Lung (tissue), 12 donors: Measurements from ENCODE around the gene ELF1. TPM values are rescaled to one million over a fixed set of nuclear protein-coding genes. Genes with fewer than 3 reads are reported as not detected.

Source experiments
- ATAC-seq: fragments of 200-7000 bp; cut with Tn5 transposase; one replicate; pipeline ENCODE4 v1.9.1; 2020; ENCODE audit warnings: moderate number of reproducible peaks; ENCODE audit not compliant: insufficient read depth, low FRiP score
- DNase-seq, 3 donors: peaks; one replicate each; pipeline ENCODE4 v3.0.0-alpha.2; 2013 to 2017
- H3K27ac ChIP-seq, 2 donors: one replicate each; pipeline ENCODE4 v1.5.1; 2013; ENCODE audit warnings: mild to moderate bottlenecking in 2 of 2, moderate library complexity in 2 of 2, control low read depth in 1 of 2, inconsistent platforms in 1 of 2, low read depth in 1 of 2, low read length in 1 of 2
- H3K27me3 ChIP-seq, 3 donors: one replicate each; pipeline ENCODE4 v1.5.1; 2013; ENCODE audit warnings: low read length in 2 of 3; ENCODE audit not compliant: control insufficient read depth in 3 of 3, insufficient read depth in 3 of 3
- H3K36me3 ChIP-seq, 4 donors: one replicate each; pipeline ENCODE4 v1.5.1; 2013; ENCODE audit warnings: low read length in 4 of 4, mild to moderate bottlenecking in 1 of 4, moderate library complexity in 1 of 4; ENCODE audit not compliant: control insufficient read depth in 4 of 4, insufficient read depth in 4 of 4
- H3K4me1 ChIP-seq, 5 donors: one replicate each; pipeline ENCODE4 v1.5.1; 2013; ENCODE audit warnings: low read length in 5 of 5, mild to moderate bottlenecking in 2 of 5, moderate library complexity in 1 of 5; ENCODE audit not compliant: control insufficient read depth in 5 of 5, insufficient read depth in 5 of 5
- H3K4me3 ChIP-seq: one replicate; pipeline ENCODE4 v1.5.1; 2013; ENCODE audit warnings: mild to moderate bottlenecking, control low read depth, moderate library complexity
- H3K9ac ChIP-seq, 2 donors: one replicate each; pipeline ENCODE4 v1.5.1; 2013; ENCODE audit warnings: low read length in 2 of 2, control low read depth in 1 of 2; ENCODE audit not compliant: insufficient read depth in 1 of 2
- H3K9me3 ChIP-seq, 4 donors: one replicate each; pipeline ENCODE4 v1.5.1; 2013; ENCODE audit warnings: low read length in 3 of 4, mild to moderate bottlenecking in 1 of 4, moderate library complexity in 1 of 4; ENCODE audit not compliant: control insufficient read depth in 4 of 4, insufficient read depth in 3 of 4
- WGBS, 2 donors: extraction: QIAGEN DNeasy Blood & Tissue Kit; methylation state at CpG; one replicate each; pipeline ENCODE4 v1.1.7; 2013; 5-methylcytosine and 5-hydroxymethylcytosine counted together
- polyA plus RNA-seq, 2 donors: library from polyadenylated mRNA; stranded (reverse); fragments of 200-250 nt; gene quantifications; one replicate each; pipeline ENCODE4 v1.2.1, GENCODE V29; 2013
- total RNA-seq, 2 donors: library from RNA; depleted of rRNA in 1 of 2; stranded (reverse); fragments of >200 nt in 1 of 2; gene quantifications; one replicate each; pipeline ENCODE4 v1.2.1, GENCODE V29; 2014 to 2021
- TF ChIP-seq, protein P1 (sequence below): IDR thresholded peaks from 2 replicates; pipeline ENCODE4 v1.5.1; 2012; ENCODE audit warnings: mild to moderate bottlenecking; ENCODE audit errors: control extremely low read depth, extremely low read depth
- donor health status: control.
- donor health status: control.
- donor health status: Bipolar disorder and iron deficiency.
- donor health status: healthy.
- donor health status: DM: yes; HTN: yes; CAD: no.

ELF1 gene
- total and polyA plus RNA-seq, 4 donors, result 10.8 to 107 (median 63.6) TPM

DNA sequence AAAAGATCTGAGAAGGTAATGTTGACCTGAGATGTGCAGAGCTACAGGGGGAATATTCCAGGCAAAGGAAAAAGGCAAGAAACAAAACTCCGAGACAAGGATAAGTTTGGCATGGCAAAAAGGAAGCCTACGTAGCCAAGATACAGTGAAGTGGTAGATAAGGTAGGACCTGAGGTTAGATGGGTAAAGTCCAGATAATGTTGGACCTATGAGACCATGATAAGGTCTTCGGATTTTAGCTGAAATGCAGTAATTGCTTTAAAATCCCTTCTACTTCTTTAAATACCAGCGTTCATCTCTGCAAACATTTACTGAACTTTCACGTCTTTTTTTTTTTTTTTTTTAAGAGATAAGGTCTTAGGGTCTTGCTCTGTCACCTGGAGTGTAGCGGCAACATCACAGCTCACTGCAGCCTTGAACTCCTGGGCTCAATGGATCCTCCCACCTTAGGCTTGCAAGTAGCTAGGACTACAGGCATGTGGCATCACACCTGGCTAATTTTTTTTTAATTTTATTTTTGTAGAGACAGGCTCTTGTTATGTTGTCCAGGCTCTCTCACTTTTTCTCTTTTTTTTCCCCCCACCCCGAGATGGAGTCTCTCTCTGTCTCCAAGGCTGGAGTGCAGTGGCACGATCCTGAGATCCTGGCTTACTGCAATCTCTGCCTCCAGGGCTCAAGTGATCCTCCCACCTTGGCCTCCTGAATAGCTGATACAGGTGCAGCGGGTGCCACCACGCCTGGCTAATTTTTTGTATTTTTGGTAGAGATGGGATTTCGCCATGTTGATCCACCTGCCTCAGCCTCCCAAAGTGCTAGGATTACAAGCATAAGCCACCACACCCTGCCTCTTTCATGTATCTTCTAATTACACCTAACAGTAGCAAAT is 38.0 kb upstream of the ELF1 start:
- no peak for ATAC-seq

DNA sequence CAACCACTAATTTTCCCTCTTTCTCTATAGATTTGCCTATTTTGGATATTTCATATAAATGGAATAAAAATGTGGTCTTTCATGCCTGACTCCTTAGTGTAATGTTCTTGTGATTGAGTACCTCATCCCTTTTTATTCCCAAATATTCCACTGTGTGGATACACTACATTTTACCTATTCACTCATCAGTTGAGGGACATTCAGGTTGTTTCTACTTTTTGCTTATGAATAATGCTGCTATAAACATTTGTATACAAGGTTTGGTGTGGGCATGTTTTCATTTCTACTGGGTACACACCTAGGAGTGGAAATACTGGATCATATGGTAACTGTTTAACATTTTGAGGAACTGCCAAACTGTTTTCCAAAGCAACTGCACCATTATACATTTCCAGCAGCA is 37.1 kb upstream of the ELF1 start:
- Histone ChIP-seq H3K9ac (peak overlapping the region in 1 of 2 donors; percentile 49), H3K36me3 (peaks cover 0 to 8% (median 1%) of the 10 kb centered on the region in 4 donors), H3K27ac (peak overlapping the region in 1 of 2 donors; percentile 4), H3K4me1 (peaks cover 5 to 38% (median 9%) of the 10 kb centered on the region in 5 donors), H3K27me3 (no peaks in the 10 kb centered on the region), H3K4me3 (no peak overlapping the region), H3K9me3 (no peaks in the 10 kb centered on the region)
- DNase-seq (no peak), ATAC-seq (no peak)
- TF ChIP-seq, protein P1, sequence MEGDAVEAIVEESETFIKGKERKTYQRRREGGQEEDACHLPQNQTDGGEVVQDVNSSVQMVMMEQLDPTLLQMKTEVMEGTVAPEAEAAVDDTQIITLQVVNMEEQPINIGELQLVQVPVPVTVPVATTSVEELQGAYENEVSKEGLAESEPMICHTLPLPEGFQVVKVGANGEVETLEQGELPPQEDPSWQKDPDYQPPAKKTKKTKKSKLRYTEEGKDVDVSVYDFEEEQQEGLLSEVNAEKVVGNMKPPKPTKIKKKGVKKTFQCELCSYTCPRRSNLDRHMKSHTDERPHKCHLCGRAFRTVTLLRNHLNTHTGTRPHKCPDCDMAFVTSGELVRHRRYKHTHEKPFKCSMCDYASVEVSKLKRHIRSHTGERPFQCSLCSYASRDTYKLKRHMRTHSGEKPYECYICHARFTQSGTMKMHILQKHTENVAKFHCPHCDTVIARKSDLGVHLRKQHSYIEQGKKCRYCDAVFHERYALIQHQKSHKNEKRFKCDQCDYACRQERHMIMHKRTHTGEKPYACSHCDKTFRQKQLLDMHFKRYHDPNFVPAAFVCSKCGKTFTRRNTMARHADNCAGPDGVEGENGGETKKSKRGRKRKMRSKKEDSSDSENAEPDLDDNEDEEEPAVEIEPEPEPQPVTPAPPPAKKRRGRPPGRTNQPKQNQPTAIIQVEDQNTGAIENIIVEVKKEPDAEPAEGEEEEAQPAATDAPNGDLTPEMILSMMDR, result no peak

More for the DNA sequence above, 38.0 kb upstream of the ELF1 start:
- peaks cover 0 to 8% (median 1%) of the 10 kb centered on the region in 4 donors for H3K36me3 ChIP-seq
- no peak overlapping the region for H3K9ac ChIP-seq
- no peak for DNase-seq
- H3K4me3 ChIP-seq, result no peak overlapping the region
- WGBS, 2 donors, result 86 to 88% methylated on average over 11 of the region's 11 CpGs
- peaks cover 5 to 37% (median 9%) of the 10 kb centered on the region in 5 donors for H3K4me1 ChIP-seq
- TF ChIP-seq, protein P1, result no peak
- H3K27ac ChIP-seq, result no peak overlapping the region
- H3K27me3 ChIP-seq, result no peaks in the 10 kb centered on the region
- H3K9me3 ChIP-seq, result no peaks in the 10 kb centered on the region

DNA sequence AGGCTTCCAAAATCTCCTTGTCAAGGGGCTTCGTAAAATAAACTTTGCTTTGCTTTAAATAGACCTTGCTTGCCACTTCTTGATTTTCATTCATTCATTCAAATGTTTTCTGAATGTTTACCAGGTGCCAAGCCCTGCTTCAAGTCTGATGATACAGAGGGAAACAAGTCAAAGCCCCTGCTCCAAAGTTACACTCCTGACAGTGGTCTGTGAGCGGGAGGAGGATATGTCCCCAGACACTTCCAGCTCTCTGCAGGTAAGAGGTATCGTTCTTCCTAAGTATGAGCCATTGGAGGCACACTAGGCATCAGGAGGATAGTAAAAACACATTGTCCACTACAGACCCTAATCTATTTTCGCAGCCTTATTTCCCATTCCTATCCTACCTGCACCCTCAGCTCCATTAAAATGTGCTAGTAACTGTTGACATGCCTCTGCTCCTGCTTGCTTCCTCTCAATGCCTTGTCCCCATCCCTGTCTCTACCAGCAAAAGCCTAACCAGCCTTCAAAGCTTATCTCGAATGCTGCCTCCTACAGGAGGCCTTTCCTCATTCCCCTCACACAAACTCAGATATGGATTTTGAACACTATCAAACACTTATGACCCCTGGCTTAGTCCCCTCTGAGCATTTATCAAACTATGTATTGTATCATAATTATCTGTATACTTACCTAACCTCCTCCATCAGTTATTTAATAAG is 36.0 kb upstream of the ELF1 start:
- TF ChIP-seq, protein P1, result no peak
- no peak overlapping the region for H3K27ac ChIP-seq
- WGBS, 2 donors, result 92 to 94% methylated on average over 5 of the region's 5 CpGs
- no peak for ATAC-seq
- H3K27me3 ChIP-seq, result no peaks in the 10 kb centered on the region
- no peaks in the 10 kb centered on the region for H3K9me3 ChIP-seq
- no peak overlapping the region for H3K9ac ChIP-seq
- H3K4me1 ChIP-seq, result peaks cover 5 to 45% (median 11%) of the 10 kb centered on the region in 5 donors
- H3K4me3 ChIP-seq, result no peak overlapping the region
- DNase-seq, result no peak
- H3K36me3 ChIP-seq, result peaks cover 0 to 8% (median 1%) of the 10 kb centered on the region in 4 donors
